ENCODE results near the gene MAML2.

DNA sequence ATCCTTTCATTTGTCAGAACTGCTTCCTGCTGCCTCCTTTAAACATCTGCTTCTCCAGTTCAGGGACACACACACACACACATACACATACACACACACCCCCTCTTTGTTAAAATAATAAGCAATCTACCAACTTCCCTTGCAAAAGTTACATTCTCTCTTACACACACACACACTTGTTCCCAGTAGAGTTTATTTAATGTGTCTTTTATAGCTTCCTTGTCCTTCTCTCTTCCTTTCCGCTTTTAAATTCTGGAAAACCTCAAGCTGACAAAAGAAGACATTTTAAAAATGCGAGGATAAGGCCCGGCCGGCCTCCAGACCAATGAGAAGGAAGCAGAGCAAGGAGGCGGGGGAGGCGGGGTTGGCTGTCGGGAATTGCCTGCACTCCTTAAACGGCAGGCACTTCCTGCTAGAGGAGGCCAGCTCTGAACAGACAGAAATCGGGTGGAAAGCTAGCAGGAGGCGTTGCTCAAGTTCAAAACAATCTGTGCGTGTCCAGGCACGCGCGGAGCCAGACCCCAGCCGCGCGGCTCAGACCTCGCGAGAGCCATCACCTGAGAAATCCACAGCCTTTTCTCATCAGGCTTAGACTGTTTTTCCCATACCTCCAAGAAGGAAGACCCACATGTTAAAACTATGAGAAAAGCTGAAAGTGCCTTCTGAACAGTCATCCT lies 99.9 kb downstream of the MAML2 start:
- TF ChIP-seq POLR2A (IDR thresholded peaks at IDR 0.05; ENCODE audit: low read depth, low read length) (peak; percentile 44; the same call in 1 of the 2 replicates), POLR2AphosphoS5 (IDR thresholded peaks at IDR 0.05; ENCODE audit: low read depth, low read length) (no peak), TAF1 (IDR thresholded peaks at IDR 0.05; ENCODE audit: borderline replicate concordance, low read depth, low read length) (no peak)

Measured in GM12892 (cell line).